Psoas muscle (tissue), 8 donors: ENCODE data around the gene CHRNA7. TPM values are rescaled to one million over a fixed set of nuclear protein-coding genes. Genes with fewer than 3 reads are reported as not detected.

Source experiments
- ATAC-seq, 4 donors: fragments of 200-7000 bp; cut with Tn5 transposase; one replicate each; pipeline ENCODE4 v1.9.1; 2020; ENCODE audit warnings: moderate library complexity in 3 of 4, mild to moderate bottlenecking in 2 of 4
- DNase-seq, 2 donors: peaks; one replicate each; pipeline ENCODE4 v3.0.0-alpha.2; 2020
- H3K27ac ChIP-seq: fragments of 200-600 bp; one replicate; pipeline ENCODE4 v1.8.0; 2022
- H3K27me3 ChIP-seq, 3 donors: fragments of 200-600 bp in 1 of 3; one replicate each; pipeline versions ENCODE4 v1.6.1 to v1.8.0; 2013 to 2022; ENCODE audit warnings: low read length in 2 of 3, mild to moderate bottlenecking in 2 of 3, moderate library complexity in 1 of 3; ENCODE audit not compliant: insufficient read depth in 3 of 3
- H3K36me3 ChIP-seq, 2 donors: fragments of 200-600 bp in 1 of 2; one replicate each; pipeline versions ENCODE4 v1.6.1 to v1.8.0; 2013 to 2022; ENCODE audit warnings: low read depth in 1 of 2, mild to moderate bottlenecking in 1 of 2, moderate library complexity in 1 of 2; ENCODE audit not compliant: insufficient read depth in 1 of 2
- H3K4me1 ChIP-seq: fragments of 200-600 bp; one replicate; pipeline ENCODE4 v1.8.0; 2022
- H3K4me3 ChIP-seq: fragments of 200-600 bp; one replicate; pipeline ENCODE4 v1.8.0; 2022; ENCODE audit warnings: mild to moderate bottlenecking
- H3K9me3 ChIP-seq: fragments of 200-600 bp; one replicate; pipeline ENCODE4 v1.8.0; 2022
- CTCF ChIP-seq: fragments of 200-600 bp; IDR thresholded peaks from one replicate; pipeline ENCODE4 v1.8.0; 2022; ENCODE audit warnings: antibody characterized with exemption
- WGBS, 3 donors: extraction: QIAGEN DNeasy Blood & Tissue Kit; methylation state at CpG; one replicate each; pipeline versions ENCODE4 v1.1.6 to v1.1.7; 2013; 5-methylcytosine and 5-hydroxymethylcytosine counted together
- intact Hi-C, 2 donors: fragments of 100-400 bp; cut with DNase I; formaldehyde crosslinking; loops; one replicate each; pipeline versions ENCODE4 v1.11.0 to v1.14.2; 2022
- polyA plus RNA-seq, 3 donors: library from polyadenylated mRNA; stranded (reverse); fragments of 200-250 nt; gene quantifications; one replicate each; pipeline ENCODE4 v1.2.3, GENCODE V29; 2013
- total RNA-seq, 4 donors: library from RNA; stranded (reverse); fragmentation: NEBNext Ultra II Directional in 2 of 4; extraction: Animal tissue kit (Norgen Biotek cat#: 25700) in 2 of 4; gene quantifications; one replicate each; pipeline versions ENCODE4 v1.2.1 to v1.2.4, GENCODE V29; 2021 to 2023
- donor health status: healthy with polysubstance abuse.
- donor health status: DM: no; HTN: no; CAD: no; lungs with moderate emphysema.
- donor health status: Bipolar disorder and iron deficiency.
- donor health status: healthy.
- donor health status: DM: yes; HTN: yes; CAD: no.
- donor health status: DM: no; HTN: no; CAD: no.
- donor health status: DM: no; HTN: no; CAD: no.
- donor health status: DM: yes; HTN: yes; CAD: no.

CHRNA7 gene
- total and polyA plus RNA-seq, 7 donors: 0.18 to 1.9 (median 0.45) TPM

GRCh38 chr15:32003558-32003957, 26.8 kb upstream of the CHRNA7 start:
- H3K36me3 ChIP-seq: no peaks in the 10 kb centered on the region
- H3K4me1 ChIP-seq: no peaks in the 10 kb centered on the region
- DNase-seq (no peak), ATAC-seq (no peak)
- intact Hi-C loops: no loop called here
- H3K27ac ChIP-seq: no peak overlapping the region
- TF ChIP-seq CTCF: no peak
- H3K27me3 ChIP-seq: no peaks in the 10 kb centered on the region
- WGBS, 3 donors: 83 to 94% (median 83%) methylated on average over 2 of the region's 2 CpGs
- H3K9me3 ChIP-seq: no peaks in the 10 kb centered on the region
- no peak overlapping the region for H3K4me3 ChIP-seq

GRCh38 chr15:32004249-32004648, 26.1 kb upstream of the CHRNA7 start:
- no peaks in the 10 kb centered on the region for H3K36me3 ChIP-seq
- DNase-seq: no peak
- no peak for ATAC-seq
- WGBS, 3 donors: 58 to 73% (median 58%) methylated on average over 2 of the region's 2 CpGs
- H3K27ac ChIP-seq: no peak overlapping the region
- intact Hi-C loops: no loop called here
- no peaks in the 10 kb centered on the region for H3K4me1 ChIP-seq
- no peaks in the 10 kb centered on the region for H3K27me3 ChIP-seq
- H3K9me3 ChIP-seq: no peaks in the 10 kb centered on the region
- H3K4me3 ChIP-seq: no peak overlapping the region
- no peak for TF ChIP-seq CTCF

- H3K9me3 ChIP-seq: no peaks in the 10 kb centered on the region
- ATAC-seq (no peak), DNase-seq (no peak)
- no peaks in the 10 kb centered on the region for H3K27me3 ChIP-seq
- H3K36me3 ChIP-seq: no peaks in the 10 kb centered on the region
- intact Hi-C loops: no loop called here
- H3K4me1 ChIP-seq: no peaks in the 10 kb centered on the region
- H3K27ac ChIP-seq: no peak overlapping the region
- TF ChIP-seq CTCF: no peak
- no peak overlapping the region for H3K4me3 ChIP-seq
- 72 to 84% (median 79%) methylated on average over 6 of the region's 6 CpGs for whole genome bisulfite sequencing, 3 donors
Measured at GRCh38 chr15:32007355-32007960, 22.9 kb upstream of the CHRNA7 start.

DNA sequence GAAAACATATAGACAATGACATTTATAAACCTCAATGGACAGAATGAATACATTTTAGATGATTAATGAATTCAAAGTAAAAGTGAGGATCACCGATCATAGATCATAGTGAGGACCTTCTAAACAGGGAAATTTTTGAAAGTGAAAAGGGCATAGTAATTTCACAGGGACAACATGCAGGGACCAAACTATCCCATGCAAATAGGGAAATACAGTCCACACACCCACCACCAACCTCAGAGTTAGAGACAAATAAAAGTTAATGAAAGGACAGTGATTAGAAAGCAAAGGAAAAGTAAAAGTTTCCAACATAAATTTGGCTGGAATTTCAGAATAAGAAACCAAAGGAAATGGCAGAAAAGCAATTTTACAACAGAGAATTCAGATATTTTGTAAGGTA, 15.4 kb upstream of the CHRNA7 start:
- no peak for ATAC-seq
- H3K4me1 ChIP-seq: no peaks in the 10 kb centered on the region
- WGBS, 3 donors: 90 to 94% (median 91%) methylated on average over 1 of the region's 1 CpG
- no peaks in the 10 kb centered on the region for H3K36me3 ChIP-seq
- DNase-seq: no peak
- H3K27ac ChIP-seq: no peak overlapping the region
- no peaks in the 10 kb centered on the region for H3K27me3 ChIP-seq
- H3K9me3 ChIP-seq: no peaks in the 10 kb centered on the region
- no peak overlapping the region for H3K4me3 ChIP-seq
- TF ChIP-seq CTCF: no peak
- intact Hi-C loops: no loop called here

GRCh38 chr15:32020156-32020555, 10.2 kb upstream of the CHRNA7 start:
- 85 to 98% (median 97%) methylated on average over 2 of the region's 2 CpGs for WGBS, 3 donors
- Histone ChIP-seq H3K27me3 (peaks cover 0 to 6% (median 0%) of the 10 kb centered on the region in 3 donors), H3K9me3 (no peaks in the 10 kb centered on the region), H3K27ac (no peak overlapping the region), H3K4me3 (no peak overlapping the region), H3K36me3 (no peaks in the 10 kb centered on the region), H3K4me1 (no peaks in the 10 kb centered on the region)
- no peak for TF ChIP-seq CTCF
- intact Hi-C loops: no loop called here
- ATAC-seq (no peak), DNase-seq (no peak)
